ENCODE data around the gene WFIKKN2.

GRCh38 chr17:50817838-50818237 lies 17.5 kb upstream of the WFIKKN2 start:
- TF ChIP-seq CTCF (IDR thresholded peaks at IDR 0.05; ENCODE audit: insufficient read depth, low read depth, low read length) (no peak), EZH2 (IDR thresholded peaks at IDR 0.05; ENCODE audit: insufficient read depth, low read length) (no peak)
